ENCODE results near the gene TCAP.
A peak's percentile ranks its signal among the peaks of the same experiment; 100 is the strongest.
"Not testable (repeated sequence)": the region's sequence is repeated elsewhere in the genome, so short reads cannot be mapped to it uniquely, and the experiment has no call there.

Gene TCAP

DNA sequence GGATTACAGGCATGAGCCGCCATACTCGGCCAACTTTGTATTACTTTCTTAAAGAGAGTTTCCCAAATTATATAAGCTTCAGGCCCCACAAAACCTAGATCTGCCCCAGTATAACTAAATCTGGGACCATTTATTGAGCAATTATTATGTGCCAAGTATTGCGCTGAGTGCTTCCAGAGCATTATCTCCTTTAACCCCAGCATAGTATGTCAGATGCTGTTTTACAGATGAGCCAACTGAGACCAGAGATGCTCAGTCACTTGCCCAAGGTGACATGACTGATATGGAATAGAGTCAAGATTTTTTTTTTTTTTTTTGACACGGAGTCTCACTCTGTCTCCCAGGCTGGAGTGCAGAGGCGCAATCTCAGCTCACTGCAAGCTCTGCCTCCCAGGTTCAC, 32.8 kb downstream of the TCAP start:
- H3K4me3 ChIP-seq (ENCODE audit: low read depth, low read length) = no peak overlapping the region
- no peak for DNase-seq (ENCODE audit: low read depth)

- not testable (repeated sequence) for DNase-seq (ENCODE audit: low read depth)
- H3K4me3 ChIP-seq (ENCODE audit: low read depth, low read length) = peak overlapping the region; percentile 87
Measured at GRCh38 chr17:39699157-39699817, 34.1 kb downstream of the TCAP start.

- DNase-seq (ENCODE audit: low read depth) = peak; percentile 47
- peak within 1 kb of the TSS; percentile 87 for H3K4me3 ChIP-seq (ENCODE audit: low read depth, low read length)
Measured at GRCh38 chr17:39699818-39700147, 34.6 kb downstream of the TCAP start, which contains the start of gene ERBB2. ERBB2 (plus strand) TSS chr17:39700064; CDS start chr17:39700239, 175 bp downstream.

- peak overlapping the region; percentile 87 for H3K4me3 ChIP-seq (ENCODE audit: low read depth, low read length)
- DNase-seq (ENCODE audit: low read depth) = no peak
Measured at GRCh38 chr17:39700148-39700987, 35.2 kb downstream of the TCAP start.

GRCh38 chr17:39701012-39701783, 36.0 kb downstream of the TCAP start:
- DNase-seq (ENCODE audit: low read depth) = no peak
- H3K4me3 ChIP-seq (ENCODE audit: low read depth, low read length) = peak overlapping the region; percentile 87

DNA sequence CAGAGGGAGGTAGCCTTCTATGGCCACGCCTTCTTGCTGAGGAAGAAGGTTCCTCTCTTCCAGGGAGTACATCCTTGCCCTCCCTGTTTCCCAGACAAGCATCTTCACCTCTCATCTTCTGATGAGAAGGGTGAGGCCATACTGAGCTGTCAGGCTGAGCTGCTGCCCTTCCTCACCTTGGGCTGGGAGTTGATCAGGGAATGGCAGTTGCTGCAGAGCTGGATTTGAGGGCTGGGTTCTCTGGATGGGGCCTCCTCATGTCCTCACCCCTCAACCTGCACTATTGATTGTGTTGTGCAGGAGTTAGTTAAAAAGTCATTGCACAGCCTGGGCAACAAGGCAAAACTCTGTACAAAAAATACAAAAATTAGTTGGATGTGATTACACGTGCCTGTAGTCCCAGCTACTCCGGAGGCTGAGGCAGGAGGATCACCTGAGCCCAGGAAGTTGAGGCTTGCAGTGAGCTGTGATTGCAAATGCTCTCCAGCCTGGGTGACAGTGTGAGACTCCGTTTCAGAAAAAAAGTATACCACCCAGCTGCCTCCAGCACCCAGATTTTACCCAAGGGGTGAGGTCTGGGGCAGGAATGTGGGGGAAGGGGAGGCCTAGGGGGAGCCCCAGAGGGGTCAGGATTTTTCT, 36.8 kb downstream of the TCAP start:
- H3K4me3 ChIP-seq (ENCODE audit: low read depth, low read length) = no peak overlapping the region
- DNase-seq (ENCODE audit: low read depth) = no peak

DNA sequence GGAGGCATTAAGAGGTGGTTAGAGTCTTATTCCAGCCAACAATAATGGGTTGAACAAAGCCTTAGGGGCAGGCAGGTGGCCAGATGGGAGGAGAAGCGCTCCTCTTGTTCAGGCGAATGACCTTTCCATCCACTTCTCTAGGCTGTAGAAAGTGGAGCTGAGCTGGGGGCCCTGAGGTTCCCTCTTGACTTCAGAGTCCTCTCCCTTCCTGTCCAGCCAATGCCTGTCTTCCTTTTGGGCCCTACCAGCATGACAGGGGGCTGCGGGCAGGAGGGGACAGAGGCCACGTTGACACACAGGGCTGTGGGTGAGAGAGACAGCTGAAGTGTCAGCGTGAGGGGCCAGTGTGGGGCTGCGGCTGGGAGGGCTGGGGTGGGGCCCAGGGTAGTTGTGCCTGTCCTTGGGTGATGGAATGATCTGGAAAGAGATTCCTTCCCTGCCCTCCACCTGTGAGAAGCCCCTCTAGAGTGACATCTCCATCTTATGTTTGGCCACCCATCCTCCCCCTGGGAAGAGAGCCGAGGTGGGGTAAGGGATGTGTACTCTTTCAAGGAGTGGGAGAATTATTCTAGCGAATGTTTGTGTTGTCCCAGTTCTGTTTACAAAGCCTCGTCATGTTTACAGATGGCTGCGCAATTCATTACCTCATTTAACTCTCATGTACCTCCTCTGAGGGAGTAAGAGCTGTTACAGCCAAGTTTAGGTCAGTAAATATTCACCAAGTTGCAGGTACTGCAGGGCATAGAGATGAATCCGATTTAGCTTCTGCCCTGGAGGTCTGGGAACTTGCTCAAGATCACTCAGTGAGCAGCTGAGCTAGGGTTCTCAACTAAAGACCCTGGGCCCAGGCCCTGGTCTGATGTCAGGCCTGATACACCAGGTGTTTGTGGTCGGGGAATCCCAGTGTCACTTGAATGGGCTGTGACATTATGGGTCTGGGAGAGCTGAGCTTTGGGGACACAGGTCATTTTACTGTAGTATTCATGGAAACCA, 38.0 kb downstream of the TCAP start:
- no peak overlapping the region for H3K4me3 ChIP-seq (ENCODE audit: low read depth, low read length)
- DNase-seq (ENCODE audit: low read depth) = no peak

GRCh38 chr17:39703913-39704312, 38.8 kb downstream of the TCAP start:
- DNase-seq (ENCODE audit: low read depth) = no peak

DNA sequence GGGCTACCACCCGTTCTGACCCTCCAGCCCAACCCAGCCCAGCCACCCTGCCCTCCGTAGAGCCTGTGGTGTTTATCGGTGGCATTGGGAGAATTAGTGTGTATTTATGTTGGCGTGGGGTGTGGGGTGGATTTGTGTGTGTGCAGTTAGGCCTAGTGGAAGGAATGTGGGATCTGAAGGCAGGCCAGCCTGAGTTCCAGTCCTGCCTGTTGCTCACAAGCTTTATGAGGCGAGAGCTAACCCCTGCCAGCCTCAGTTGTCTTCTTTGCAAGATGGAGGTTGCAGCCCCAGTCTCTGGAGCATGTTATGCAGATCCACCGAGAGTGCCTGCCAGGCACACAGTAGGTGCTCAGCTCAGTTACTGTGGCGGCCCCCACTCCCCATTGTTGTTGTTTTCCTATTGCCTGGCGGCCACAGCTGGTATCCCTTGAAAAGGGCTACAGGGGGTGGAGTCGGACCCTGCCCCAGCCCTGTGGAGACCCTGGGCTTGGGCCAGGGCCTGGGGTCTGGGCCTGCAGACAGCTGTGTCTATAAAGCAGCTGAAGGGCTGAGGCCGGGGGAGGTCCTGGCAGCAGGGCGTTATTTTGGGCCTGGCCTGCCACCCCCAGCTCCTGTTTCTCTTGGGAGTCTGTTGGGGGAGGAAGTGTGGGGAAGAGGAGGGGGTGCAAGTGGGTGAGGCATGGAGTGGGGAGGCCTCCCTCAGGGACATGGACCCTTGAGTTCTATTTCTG, 39.8 kb downstream of the TCAP start:
- H3K4me3 ChIP-seq (ENCODE audit: low read depth, low read length) = no peak overlapping the region
- no peak for DNase-seq (ENCODE audit: low read depth)

More at GRCh38 chr17:39703913-39704312, 38.8 kb downstream of the TCAP start:
- no peak overlapping the region for H3K4me3 ChIP-seq (ENCODE audit: low read depth, low read length)

- no peak for DNase-seq (ENCODE audit: low read depth)
- H3K4me3 ChIP-seq (ENCODE audit: low read depth, low read length) = no peak overlapping the region
Measured at GRCh38 chr17:39705786-39706348, 40.7 kb downstream of the TCAP start.

DNA sequence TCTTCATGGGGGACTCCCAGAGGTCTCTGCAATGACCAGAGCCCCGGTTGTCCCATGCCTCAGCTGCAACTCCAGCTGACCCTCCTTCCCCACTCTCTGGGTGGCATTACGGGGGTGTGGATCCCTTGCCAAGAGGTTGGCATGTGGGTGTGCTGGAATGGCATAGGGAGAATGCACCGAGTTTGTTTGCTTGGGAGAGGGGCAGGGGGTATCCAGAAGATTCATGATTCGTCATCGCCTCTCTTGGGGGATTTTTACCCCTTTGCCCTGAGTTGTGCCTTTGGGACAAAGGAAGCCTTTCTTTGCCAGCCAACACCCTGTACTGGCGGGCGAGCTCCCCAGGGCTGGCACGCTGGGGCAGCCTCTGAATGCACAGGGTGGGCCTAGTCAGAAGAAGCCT, 41.2 kb downstream of the TCAP start:
- H3K4me3 ChIP-seq (ENCODE audit: low read depth, low read length) = no peak overlapping the region
- DNase-seq (ENCODE audit: low read depth) = no peak

DNA sequence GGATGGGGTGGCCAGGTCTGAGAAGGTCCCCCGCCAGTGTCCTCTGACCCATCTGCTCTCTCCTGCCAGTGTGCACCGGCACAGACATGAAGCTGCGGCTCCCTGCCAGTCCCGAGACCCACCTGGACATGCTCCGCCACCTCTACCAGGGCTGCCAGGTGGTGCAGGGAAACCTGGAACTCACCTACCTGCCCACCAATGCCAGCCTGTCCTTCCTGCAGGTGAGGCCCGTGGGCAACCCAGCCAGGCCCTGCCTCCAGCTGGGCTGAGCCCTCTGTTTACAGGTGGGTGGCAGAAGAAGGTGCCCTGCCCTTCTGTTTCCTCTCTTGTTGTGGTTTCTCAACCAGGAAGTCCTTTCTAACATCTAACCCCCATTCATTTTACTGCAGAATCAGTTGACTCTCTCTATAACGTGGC, 41.8 kb downstream of the TCAP start:
- no peak overlapping the region for H3K4me3 ChIP-seq (ENCODE audit: low read depth, low read length)
- no peak for DNase-seq (ENCODE audit: low read depth)

DNA sequence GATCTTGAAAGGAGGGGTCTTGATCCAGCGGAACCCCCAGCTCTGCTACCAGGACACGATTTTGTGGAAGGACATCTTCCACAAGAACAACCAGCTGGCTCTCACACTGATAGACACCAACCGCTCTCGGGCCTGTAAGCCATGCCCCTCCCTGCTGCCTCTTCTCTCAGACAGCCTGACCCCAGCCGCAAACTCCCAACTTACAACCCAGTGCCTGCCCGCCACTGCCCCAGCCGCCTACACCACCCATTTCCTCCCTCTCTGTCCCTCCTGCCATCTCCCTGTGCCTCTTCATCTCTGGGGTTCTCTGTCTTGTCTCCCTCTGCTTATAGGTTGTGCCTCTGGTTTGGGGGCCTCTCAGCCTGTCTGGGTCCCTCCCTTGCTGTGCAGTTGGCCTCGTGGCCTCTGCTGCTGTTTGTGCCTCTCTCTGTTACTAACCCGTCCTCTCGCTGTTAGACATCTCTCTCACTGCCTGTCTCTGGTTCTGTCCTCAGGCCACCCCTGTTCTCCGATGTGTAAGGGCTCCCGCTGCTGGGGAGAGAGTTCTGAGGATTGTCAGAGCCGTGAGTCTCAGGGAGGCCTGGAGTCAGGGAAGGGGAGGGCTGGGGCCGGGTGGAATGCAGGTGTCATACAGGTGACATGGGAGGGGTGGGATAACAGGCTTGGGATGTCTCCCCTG, 44.3 kb downstream of the TCAP start:
- no peak overlapping the region for H3K4me3 ChIP-seq (ENCODE audit: low read depth, low read length)
- no peak for DNase-seq (ENCODE audit: low read depth)

- no peak overlapping the region for H3K4me3 ChIP-seq (ENCODE audit: low read depth, low read length)
- DNase-seq (ENCODE audit: low read depth) = no peak
Measured at GRCh38 chr17:39709998-39710964, 45.1 kb downstream of the TCAP start.

DNA sequence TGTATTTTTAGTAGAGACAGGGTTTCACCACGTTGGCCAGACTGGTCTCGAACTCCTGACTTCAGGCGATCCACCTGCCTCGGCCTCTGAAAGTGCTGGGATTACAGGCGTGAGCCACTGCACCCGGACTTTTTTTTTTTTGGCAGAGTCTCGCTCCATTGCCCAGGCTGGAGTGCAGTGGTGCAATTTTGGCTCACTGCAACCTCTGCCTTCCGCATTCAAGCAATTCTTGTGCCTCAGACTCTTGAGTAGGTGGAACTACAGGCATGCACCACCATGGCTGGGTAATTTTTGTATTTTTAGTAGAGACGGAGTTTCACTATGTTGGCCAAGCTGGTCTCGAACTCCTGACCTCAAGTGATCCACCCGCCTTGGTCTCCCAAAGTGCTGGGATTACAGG, 45.9 kb downstream of the TCAP start:
- not testable (repeated sequence) for DNase-seq (ENCODE audit: low read depth); H3K4me3 ChIP-seq (ENCODE audit: low read depth, low read length)

DNA sequence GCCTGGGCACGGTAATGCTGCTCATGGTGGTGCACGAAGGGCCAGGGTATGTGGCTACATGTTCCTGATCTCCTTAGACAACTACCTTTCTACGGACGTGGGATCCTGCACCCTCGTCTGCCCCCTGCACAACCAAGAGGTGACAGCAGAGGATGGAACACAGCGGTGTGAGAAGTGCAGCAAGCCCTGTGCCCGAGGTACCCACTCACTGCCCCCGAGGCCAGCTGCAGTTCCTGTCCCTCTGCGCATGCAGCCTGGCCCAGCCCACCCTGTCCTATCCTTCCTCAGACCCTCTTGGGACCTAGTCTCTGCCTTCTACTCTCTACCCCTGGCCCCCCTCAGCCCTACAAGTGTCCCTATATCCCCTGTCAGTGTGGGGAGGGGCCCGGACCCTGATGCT, 46.7 kb downstream of the TCAP start:
- H3K4me3 ChIP-seq (ENCODE audit: low read depth, low read length) = no peak overlapping the region
- no peak for DNase-seq (ENCODE audit: low read depth)

Measured in skeletal muscle cell (primary cell).